Middle frontal gyrus (tissue), 1 donor: ENCODE results near the gene EHBP1.

Experiments used
- DNase-seq: peaks from one replicate; pipeline ENCODE4 v3.0.0-alpha.2; 2015; ENCODE audit warnings: low spot score; ENCODE audit errors: extremely low spot score

The EHBP1 gene

GRCh38 chr2:62775367-62775668 lies 69.8 kb downstream of the EHBP1 start:
- DNase-seq: no peak

- DNase-seq: no peak
These were observed 78.2 kb downstream of the EHBP1 start for GRCh38 chr2:62783679-62784078.

DNA sequence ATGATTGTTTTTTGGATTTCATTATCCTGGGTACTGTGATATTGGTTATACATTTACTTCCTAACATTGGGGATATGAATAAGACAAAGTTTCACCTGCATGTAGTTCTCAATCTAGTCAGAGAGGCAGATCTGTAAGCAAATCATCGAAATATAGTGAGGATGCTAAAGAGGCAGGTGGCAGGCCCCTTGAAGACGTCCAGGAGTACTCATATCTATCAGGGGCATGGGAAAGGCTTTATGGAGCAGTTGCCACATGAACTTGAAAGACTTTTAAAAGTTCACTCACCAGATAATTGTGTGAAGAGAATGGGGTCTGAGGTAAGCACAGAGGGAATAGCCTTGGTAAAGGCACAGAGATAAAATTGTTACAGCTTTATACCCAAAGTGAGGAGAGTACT lies 78.8 kb downstream of the EHBP1 start:
- no peak for DNase-seq

DNA sequence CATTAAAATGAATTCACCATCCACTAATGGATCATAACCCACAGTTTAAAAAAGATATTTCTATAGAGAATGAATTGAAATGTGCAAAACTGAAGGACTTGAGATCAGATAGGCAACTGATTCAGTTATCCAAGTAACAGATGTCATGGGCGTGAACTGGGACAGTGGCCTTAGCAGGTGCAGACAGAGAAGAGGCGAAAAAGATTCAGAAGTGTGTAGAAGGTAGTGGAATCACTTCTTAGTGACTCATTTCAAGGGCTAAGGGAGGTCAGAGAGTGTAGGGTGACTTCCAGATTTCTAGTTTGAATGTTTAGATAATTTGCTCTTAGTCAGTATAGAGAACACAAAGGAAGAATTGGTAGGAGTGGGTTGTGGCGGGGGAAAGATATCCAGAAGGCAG lies 79.7 kb downstream of the EHBP1 start:
- no peak for DNase-seq

- no peak for DNase-seq
These were observed 80.5 kb downstream of the EHBP1 start for GRCh38 chr2:62785810-62786597.

DNA sequence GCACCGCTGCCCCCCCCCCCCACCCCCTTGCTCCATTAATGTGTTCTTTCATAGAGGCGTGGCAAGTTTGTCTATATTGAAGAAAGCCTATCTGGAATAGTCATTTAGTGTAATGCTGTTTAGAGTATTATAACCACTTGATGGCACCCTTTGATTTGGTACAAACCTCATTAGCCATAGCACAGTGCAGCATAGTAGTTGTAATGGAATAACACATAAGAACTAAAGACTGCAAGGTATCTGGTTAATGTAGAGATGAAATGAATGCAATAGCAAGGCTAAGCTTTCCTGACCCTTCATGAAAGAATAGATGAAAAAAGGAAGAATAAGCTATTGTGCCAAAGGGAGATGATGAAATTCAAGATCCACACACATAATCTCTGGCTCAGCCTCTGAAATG lies 81.9 kb downstream of the EHBP1 start:
- DNase-seq: no peak

- DNase-seq: no peak
These were observed 84.0 kb downstream of the EHBP1 start for GRCh38 chr2:62789518-62789917.

DNA sequence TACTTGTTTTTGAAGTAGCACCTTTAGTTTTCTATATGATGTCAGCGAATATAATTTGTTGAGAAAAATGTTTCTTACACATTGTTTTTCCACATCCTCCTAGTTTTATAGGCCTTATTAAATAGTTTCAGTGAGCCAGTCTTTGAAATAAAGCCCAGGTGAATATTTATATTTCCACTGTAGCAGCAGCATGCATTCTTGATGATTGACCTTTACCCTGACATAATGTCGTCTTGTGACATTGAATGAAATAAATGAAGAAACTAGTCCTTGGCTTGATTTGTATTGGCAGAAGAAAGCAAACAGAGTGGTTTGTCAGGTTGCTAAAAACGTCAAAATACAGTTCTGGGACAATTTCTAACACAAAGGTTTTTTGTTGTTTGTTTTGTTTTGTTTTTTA lies 84.4 kb downstream of the EHBP1 start:
- no peak for DNase-seq

DNA sequence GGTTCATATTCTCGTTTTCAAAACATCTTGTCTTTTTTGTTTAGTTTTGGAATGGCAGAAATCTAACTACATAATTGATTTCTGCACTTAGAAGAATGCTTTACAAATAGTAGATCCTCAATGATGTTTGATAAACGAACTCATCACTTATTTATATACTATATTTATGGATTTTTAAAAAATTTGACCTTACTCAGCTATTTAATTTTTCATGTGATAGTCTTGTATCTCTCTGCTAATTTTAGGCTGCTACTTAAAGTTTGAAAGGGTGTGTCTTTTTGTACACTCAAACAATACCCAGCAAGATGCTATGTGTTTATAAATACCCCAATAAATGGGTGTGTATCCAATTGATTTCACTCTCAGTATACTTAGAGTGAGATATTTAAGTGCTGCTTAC lies 86.9 kb downstream of the EHBP1 start:
- no peak for DNase-seq

GRCh38 chr2:62793213-62793612 lies 87.7 kb downstream of the EHBP1 start:
- DNase-seq: no peak

GRCh38 chr2:62794791-62795190 lies 89.3 kb downstream of the EHBP1 start:
- DNase-seq: no peak

DNA sequence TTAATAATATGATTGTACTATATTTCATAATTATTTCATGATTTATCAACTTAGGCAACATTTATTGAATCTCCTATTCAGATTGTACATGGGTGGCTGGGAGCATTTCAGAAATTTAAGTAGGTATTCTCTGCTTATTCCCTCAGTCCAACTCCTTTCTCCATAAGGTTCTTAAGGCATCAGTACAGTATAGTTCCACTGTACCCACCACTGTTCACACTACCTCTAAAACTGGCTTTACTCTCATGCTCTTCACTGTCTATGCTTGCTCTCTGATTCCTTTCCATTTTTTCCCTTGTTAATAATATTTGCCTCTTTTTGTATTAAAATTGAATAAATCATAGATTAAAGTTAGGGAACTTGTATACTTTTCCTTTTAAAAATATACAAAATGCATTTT lies 89.8 kb downstream of the EHBP1 start:
- DNase-seq: no peak

GRCh38 chr2:62797107-62797506 lies 91.6 kb downstream of the EHBP1 start:
- no peak for DNase-seq

DNA sequence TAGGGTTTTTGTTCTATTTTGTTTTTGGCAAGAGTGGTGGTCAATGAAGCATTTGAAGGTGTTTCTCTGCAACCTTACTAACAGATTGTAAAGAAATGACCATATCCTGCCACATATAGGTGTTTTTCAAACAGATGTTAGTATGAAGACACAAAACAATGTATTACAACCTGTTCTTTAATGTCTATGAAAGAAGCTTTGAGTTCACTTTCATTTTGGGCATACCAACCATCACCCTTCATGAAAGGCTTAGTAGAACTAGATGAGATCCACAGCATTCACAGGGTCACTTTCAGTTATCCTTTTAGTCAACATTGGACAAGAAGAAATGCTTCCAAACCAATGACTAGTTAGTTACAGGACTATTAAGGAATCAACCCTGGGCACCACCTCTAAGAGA lies 95.1 kb downstream of the EHBP1 start:
- no peak for DNase-seq

DNA sequence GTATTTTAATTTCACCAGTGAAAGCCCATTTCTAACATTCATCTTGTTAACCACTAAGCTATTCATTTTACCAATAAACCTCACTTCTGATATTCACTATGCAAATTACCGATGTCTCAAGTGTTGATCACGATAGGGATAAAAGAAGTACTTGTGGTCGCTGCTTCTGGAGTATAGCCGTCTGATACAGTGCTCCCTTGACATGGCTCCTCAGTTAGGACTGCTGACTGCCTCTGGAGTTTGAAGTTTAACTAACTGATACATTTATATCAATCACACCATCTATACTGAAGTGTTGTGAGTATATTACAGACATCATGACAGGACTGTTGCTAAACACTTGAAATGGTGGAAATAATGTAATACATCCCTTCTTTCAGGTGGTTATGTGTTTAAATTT lies 95.6 kb downstream of the EHBP1 start:
- DNase-seq: no peak

DNA sequence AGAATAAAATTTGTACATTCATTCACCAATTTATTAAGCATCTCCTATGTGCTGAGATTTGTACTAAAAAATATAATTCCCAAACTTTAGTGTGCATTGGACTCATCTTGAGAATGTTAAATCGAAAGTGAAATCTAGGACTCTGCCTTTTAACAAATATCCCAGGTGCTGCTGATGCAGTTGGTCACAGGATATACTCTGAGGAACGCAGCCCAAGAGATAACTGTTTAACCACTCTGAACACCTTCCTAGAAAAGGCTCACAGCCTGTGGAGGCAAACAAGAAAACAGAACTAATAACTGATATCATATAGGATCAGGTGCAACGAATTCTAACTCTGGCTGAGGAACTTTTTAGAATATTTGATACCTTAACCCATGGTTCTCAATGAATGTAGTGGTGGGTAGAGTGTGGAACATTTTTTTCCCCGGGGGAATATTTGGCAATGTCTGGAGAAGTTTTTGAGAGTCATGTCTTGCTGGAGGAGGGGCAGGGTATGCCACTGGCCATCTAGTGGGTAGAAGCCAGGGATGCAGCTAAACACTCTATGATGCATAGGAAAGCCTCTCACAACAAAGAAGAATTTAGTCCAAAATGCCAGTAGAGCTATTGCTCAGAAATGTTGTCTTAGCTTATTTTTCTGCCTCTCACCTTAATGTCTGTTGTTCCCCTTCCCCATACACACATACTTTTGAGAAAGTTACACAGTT lies 96.5 kb downstream of the EHBP1 start:
- no peak for DNase-seq

- DNase-seq: no peak
These were observed 98.4 kb downstream of the EHBP1 start for GRCh38 chr2:62803961-62804360.

DNA sequence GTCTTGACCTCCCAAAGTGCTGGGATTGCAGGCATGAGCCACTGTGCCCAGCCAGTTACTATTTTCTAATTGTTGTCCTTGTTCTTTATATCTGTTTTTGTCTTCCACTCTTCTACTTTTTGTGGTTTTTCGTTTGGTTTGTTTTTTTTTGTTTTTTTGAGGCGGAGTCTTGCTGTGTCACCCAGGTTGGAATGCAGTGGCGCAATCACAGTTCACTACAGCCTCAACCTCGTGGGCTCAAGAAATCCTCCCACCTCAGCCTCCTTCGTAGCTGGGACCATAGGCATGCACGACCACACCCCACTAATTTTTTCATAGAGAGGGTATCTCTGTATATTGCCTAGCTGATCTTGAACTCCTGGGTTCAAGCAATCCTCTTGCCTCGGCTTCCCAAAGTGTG lies 100.7 kb downstream of the EHBP1 start:
- no peak for DNase-seq

DNA sequence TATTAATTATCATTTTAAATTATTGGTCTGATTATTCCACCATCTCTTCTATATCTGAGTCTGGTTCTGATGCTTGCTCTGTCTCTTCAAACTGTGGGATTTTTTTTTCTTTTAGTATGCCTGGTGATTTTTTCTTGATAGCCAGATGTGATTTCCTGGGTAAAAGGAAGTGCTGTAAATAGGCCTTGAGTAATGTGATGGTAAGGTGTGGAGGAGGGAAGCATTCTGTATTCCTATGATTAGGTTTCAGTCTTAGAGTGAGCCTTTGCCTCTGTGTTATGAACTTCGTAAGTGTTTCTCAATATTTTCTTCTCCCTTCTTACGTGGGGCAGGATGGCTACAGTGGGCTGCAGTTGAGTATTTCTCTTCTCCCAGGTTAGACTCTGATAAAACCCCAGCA lies 103.0 kb downstream of the EHBP1 start:
- DNase-seq: no peak

- DNase-seq: no peak
These were observed 105.6 kb downstream of the EHBP1 start for GRCh38 chr2:62811086-62811485.

GRCh38 chr2:62811972-62812371 lies 106.5 kb downstream of the EHBP1 start:
- DNase-seq: no peak

- no peak for DNase-seq
These were observed 107.7 kb downstream of the EHBP1 start for GRCh38 chr2:62812921-62813825.
